WTC11 (cell line): ENCODE data around the gene TBCEL. TPM values are rescaled to one million over a fixed set of nuclear protein-coding genes. Genes with fewer than 3 reads are reported as not detected.

Source experiments
- ATAC-seq: fragments of 200-7000 bp; cut with Tn5 transposase; 2 replicates; pipeline ENCODE4 v1.10.0; 2021; ENCODE audit warnings: mild to moderate bottlenecking, moderate library complexity
- CTCF ChIA-PET: fragments of 300-600 bp; sonication (Branson Sonifier 250); formaldehyde crosslinking; loops from one replicate; lab custom pipeline; 2021; ENCODE audit warnings: antibody characterized with exemption; lab: Charles Lee
- POLR2A ChIA-PET: fragments of 350-600 bp; sonication (Branson Sonifier 250); formaldehyde crosslinking; loops from one replicate; lab custom pipeline; 2021; ENCODE audit warnings: antibody characterized with exemption; lab: Charles Lee
- DNase-seq: peaks from one replicate; pipeline ENCODE4 v3.0.0; 2021; ENCODE audit warnings: low spot score
- H3K27ac Mint-ChIP-seq: 2 replicates; pipeline ENCODE4 v1.8.0; 2021; ENCODE audit warnings: mixed read lengths
- H3K27me3 Mint-ChIP-seq: 2 replicates; pipeline ENCODE4 v1.8.0; 2021; ENCODE audit warnings: low read depth, mild to moderate bottlenecking, moderate library complexity, mixed read lengths
- H3K36me3 Mint-ChIP-seq: 2 replicates; pipeline ENCODE4 v1.8.0; 2021; ENCODE audit warnings: mixed read lengths
- H3K4me1 Mint-ChIP-seq: 2 replicates; pipeline ENCODE4 v1.8.0; 2022; ENCODE audit warnings: mixed read lengths
- H3K4me3 Mint-ChIP-seq: 2 replicates; pipeline ENCODE4 v1.8.0; 2021; ENCODE audit warnings: mild to moderate bottlenecking, moderate library complexity, mixed read lengths
- H3K9me3 Mint-ChIP-seq: 2 replicates; pipeline ENCODE4 v1.8.0; 2021; ENCODE audit warnings: mixed read lengths
- ATF1 ChIP-seq: sonication (generic); formaldehyde crosslinking; IDR thresholded peaks from 2 replicates; pipeline ENCODE4 v1.8.1; 2023; ENCODE audit warnings: mild to moderate bottlenecking, moderate library complexity, missing genetic modification reagents
- CBFB ChIP-seq: sonication (generic); formaldehyde crosslinking; IDR thresholded peaks from 2 replicates; pipeline ENCODE4 v1.8.1; 2022; ENCODE audit warnings: mild to moderate bottlenecking, low read depth, missing genetic modification reagents
- E2F5 ChIP-seq: sonication (generic); formaldehyde crosslinking; IDR thresholded peaks from 2 replicates; pipeline ENCODE4 v1.8.1; 2022; ENCODE audit warnings: mild to moderate bottlenecking, moderate library complexity, missing genetic modification reagents
- ELF4 ChIP-seq: sonication (generic); formaldehyde crosslinking; IDR thresholded peaks from 2 replicates; pipeline ENCODE4 v1.8.1; 2022; ENCODE audit warnings: low read depth, mild to moderate bottlenecking, moderate library complexity, missing genetic modification reagents
- ERG ChIP-seq: fragments of 250-450 bp; sonication (Bioruptor Pico); IDR thresholded peaks from 2 replicates; pipeline ENCODE4 v1.8.0; 2021; ENCODE audit warnings: mild to moderate bottlenecking
- MLX ChIP-seq: sonication (generic); formaldehyde crosslinking; IDR thresholded peaks from 2 replicates; pipeline ENCODE4 v1.8.1; 2023; ENCODE audit warnings: mild to moderate bottlenecking, missing genetic modification reagents, moderate library complexity
- RELA ChIP-seq: sonication (generic); formaldehyde crosslinking; IDR thresholded peaks from 2 replicates; pipeline ENCODE4 v1.8.1; 2022; ENCODE audit warnings: missing genetic modification reagents, mild to moderate bottlenecking, borderline replicate concordance
- SMAD4 ChIP-seq: sonication (generic); formaldehyde crosslinking; IDR thresholded peaks from 2 replicates; pipeline ENCODE4 v1.8.0; 2022; ENCODE audit warnings: mild to moderate bottlenecking, missing genetic modification reagents
- TEAD1 ChIP-seq: sonication (generic); formaldehyde crosslinking; IDR thresholded peaks from 2 replicates; pipeline ENCODE4 v1.8.0; 2022; ENCODE audit warnings: mild to moderate bottlenecking, missing genetic modification reagents
- TP53 ChIP-seq: sonication (generic); formaldehyde crosslinking; IDR thresholded peaks from 2 replicates; pipeline ENCODE4 v1.8.1; 2023; ENCODE audit warnings: mild to moderate bottlenecking, missing genetic modification reagents
- ZNF416 ChIP-seq: fragments of 250-450 bp; sonication (Bioruptor Pico); IDR thresholded peaks from 2 replicates; pipeline ENCODE4 v1.9.0; 2021; ENCODE audit warnings: mild to moderate bottlenecking, inconsistent platforms
- ZNF423 ChIP-seq: fragments of 250-450 bp; sonication (Bioruptor Pico); IDR thresholded peaks from 2 replicates; pipeline ENCODE4 v2.1.2; 2022; ENCODE audit warnings: mild to moderate bottlenecking, moderate library complexity
- total RNA-seq: library from RNA; stranded (reverse); gene quantifications from 3 replicates; pipeline ENCODE4 v1.2.3, GENCODE V29; 2021
- TF ChIP-seq, protein P1 (sequence below): sonication (generic); formaldehyde crosslinking; IDR thresholded peaks from 2 replicates; pipeline ENCODE4 v1.8.1; 2022; ENCODE audit warnings: missing genetic modification reagents, borderline replicate concordance
- TF ChIP-seq, protein P2 (sequence below): sonication (generic); formaldehyde crosslinking; IDR thresholded peaks from 2 replicates; pipeline ENCODE4 v1.8.0; 2023; ENCODE audit warnings: missing genetic modification reagents
- TF ChIP-seq, protein P3 (sequence below): sonication (generic); formaldehyde crosslinking; IDR thresholded peaks from 2 replicates; pipeline ENCODE4 v1.8.1; 2023; ENCODE audit warnings: mild to moderate bottlenecking, missing genetic modification reagents
- TF ChIP-seq, protein P4 (sequence below): sonication (generic); formaldehyde crosslinking; IDR thresholded peaks from 2 replicates; pipeline ENCODE4 v1.8.0; 2023; ENCODE audit warnings: missing genetic modification reagents, mild to moderate bottlenecking, borderline replicate concordance

Gene TBCEL
- total RNA-seq, 1 experiment from 2014 or later: 9.5 TPM

- H3K36me3 Mint-ChIP-seq: peaks cover 52% of the 10 kb centered on the region
- no peaks in the 10 kb centered on the region for H3K27me3 Mint-ChIP-seq
- TF ChIP-seq ELF4 (CRISPR knock-in tag) (no peak), E2F5 (CRISPR knock-in tag) (no peak), RELA (no peak), ZNF416 (CRISPR knock-in tag) (no peak), TP53 (no peak), ZNF423 (CRISPR knock-in tag) (no peak), TEAD1 (CRISPR knock-in tag) (no peak), ATF1 (CRISPR knock-in tag) (no peak), ERG (no peak), MLX (CRISPR knock-in tag) (no peak), CBFB (CRISPR knock-in tag) (no peak), SMAD4 (CRISPR knock-in tag) (no peak)
- TF ChIP-seq, protein P1, sequence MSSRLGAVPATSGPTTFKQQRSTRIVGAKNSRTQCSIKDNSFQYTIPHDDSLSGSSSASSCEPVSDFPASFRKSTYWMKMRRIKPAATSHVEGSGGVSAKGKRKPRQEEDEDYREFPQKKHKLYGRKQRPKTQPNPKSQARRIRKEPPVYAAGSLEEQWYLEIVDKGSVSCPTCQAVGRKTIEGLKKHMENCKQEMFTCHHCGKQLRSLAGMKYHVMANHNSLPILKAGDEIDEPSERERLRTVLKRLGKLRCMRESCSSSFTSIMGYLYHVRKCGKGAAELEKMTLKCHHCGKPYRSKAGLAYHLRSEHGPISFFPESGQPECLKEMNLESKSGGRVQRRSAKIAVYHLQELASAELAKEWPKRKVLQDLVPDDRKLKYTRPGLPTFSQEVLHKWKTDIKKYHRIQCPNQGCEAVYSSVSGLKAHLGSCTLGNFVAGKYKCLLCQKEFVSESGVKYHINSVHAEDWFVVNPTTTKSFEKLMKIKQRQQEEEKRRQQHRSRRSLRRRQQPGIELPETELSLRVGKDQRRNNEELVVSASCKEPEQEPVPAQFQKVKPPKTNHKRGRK (CRISPR knock-in tag): no peak
- TF ChIP-seq, protein P2, sequence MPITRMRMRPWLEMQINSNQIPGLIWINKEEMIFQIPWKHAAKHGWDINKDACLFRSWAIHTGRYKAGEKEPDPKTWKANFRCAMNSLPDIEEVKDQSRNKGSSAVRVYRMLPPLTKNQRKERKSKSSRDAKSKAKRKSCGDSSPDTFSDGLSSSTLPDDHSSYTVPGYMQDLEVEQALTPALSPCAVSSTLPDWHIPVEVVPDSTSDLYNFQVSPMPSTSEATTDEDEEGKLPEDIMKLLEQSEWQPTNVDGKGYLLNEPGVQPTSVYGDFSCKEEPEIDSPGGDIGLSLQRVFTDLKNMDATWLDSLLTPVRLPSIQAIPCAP: no peak
- TF ChIP-seq, protein P3, sequence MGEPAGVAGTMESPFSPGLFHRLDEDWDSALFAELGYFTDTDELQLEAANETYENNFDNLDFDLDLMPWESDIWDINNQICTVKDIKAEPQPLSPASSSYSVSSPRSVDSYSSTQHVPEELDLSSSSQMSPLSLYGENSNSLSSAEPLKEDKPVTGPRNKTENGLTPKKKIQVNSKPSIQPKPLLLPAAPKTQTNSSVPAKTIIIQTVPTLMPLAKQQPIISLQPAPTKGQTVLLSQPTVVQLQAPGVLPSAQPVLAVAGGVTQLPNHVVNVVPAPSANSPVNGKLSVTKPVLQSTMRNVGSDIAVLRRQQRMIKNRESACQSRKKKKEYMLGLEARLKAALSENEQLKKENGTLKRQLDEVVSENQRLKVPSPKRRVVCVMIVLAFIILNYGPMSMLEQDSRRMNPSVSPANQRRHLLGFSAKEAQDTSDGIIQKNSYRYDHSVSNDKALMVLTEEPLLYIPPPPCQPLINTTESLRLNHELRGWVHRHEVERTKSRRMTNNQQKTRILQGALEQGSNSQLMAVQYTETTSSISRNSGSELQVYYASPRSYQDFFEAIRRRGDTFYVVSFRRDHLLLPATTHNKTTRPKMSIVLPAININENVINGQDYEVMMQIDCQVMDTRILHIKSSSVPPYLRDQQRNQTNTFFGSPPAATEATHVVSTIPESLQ (CRISPR knock-in tag): no peak
- TF ChIP-seq, protein P4, sequence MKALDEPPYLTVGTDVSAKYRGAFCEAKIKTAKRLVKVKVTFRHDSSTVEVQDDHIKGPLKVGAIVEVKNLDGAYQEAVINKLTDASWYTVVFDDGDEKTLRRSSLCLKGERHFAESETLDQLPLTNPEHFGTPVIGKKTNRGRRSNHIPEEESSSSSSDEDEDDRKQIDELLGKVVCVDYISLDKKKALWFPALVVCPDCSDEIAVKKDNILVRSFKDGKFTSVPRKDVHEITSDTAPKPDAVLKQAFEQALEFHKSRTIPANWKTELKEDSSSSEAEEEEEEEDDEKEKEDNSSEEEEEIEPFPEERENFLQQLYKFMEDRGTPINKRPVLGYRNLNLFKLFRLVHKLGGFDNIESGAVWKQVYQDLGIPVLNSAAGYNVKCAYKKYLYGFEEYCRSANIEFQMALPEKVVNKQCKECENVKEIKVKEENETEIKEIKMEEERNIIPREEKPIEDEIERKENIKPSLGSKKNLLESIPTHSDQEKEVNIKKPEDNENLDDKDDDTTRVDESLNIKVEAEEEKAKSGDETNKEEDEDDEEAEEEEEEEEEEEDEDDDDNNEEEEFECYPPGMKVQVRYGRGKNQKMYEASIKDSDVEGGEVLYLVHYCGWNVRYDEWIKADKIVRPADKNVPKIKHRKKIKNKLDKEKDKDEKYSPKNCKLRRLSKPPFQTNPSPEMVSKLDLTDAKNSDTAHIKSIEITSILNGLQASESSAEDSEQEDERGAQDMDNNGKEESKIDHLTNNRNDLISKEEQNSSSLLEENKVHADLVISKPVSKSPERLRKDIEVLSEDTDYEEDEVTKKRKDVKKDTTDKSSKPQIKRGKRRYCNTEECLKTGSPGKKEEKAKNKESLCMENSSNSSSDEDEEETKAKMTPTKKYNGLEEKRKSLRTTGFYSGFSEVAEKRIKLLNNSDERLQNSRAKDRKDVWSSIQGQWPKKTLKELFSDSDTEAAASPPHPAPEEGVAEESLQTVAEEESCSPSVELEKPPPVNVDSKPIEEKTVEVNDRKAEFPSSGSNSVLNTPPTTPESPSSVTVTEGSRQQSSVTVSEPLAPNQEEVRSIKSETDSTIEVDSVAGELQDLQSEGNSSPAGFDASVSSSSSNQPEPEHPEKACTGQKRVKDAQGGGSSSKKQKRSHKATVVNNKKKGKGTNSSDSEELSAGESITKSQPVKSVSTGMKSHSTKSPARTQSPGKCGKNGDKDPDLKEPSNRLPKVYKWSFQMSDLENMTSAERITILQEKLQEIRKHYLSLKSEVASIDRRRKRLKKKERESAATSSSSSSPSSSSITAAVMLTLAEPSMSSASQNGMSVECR (CRISPR knock-in tag): no peak
- no peak overlapping the region for H3K27ac Mint-ChIP-seq
- POLR2A ChIA-PET: interaction anchor here (0.6 kb wide), 1 partner anchor 240 kb away, joined by 3 read pairs; no protein-coding TSS in a partner anchor
- CTCF ChIA-PET: no interaction called here
- no peak overlapping the region for H3K4me3 Mint-ChIP-seq
- DNase-seq (no peak), ATAC-seq (no peak)
- H3K9me3 Mint-ChIP-seq: peaks cover 10% of the 10 kb centered on the region
- peaks cover 12% of the 10 kb centered on the region for H3K4me1 Mint-ChIP-seq
Measured at GRCh38 chr11:121068787-121069186, 44.9 kb downstream of the TBCEL start.
